WERI-Rb-1 (cell line): ENCODE data around the gene DHTKD1.

Experiments used
- DNase-seq: peaks from one replicate; pipeline ENCODE4 v3.0.0-alpha.2; 2020
- H3K27ac ChIP-seq: fragments of 250-450 bp; sonication (Bioruptor Pico); 2 replicates; pipeline ENCODE4 v1.5.1; 2020; ENCODE audit warnings: mild to moderate bottlenecking, moderate library complexity
- H3K27me3 ChIP-seq: fragments of 250-450 bp; sonication (Bioruptor Pico); 2 replicates; pipeline ENCODE4 v1.5.1; 2021; ENCODE audit warnings: mild to moderate bottlenecking, low read depth, moderate library complexity; ENCODE audit not compliant: insufficient read depth, severe bottlenecking
- H3K36me3 ChIP-seq: fragments of 250-450 bp; sonication (Bioruptor Pico); 2 replicates; pipeline ENCODE4 v1.5.1; 2020; ENCODE audit warnings: mild to moderate bottlenecking, moderate library complexity
- H3K4me3 ChIP-seq: 2 replicates; pipeline ENCODE4 v1.5.1; 2011; ENCODE audit warnings: low read depth, mild to moderate bottlenecking, control low read depth, low read length
- H3K9me3 ChIP-seq: fragments of 250-450 bp; sonication (Bioruptor Pico); 2 replicates; pipeline ENCODE4 v1.5.1; 2021; ENCODE audit warnings: mild to moderate bottlenecking, moderate library complexity; ENCODE audit not compliant: severe bottlenecking
- TF ChIP-seq, protein P1 (sequence below): IDR thresholded peaks from 2 replicates; pipeline ENCODE4 v1.5.1; 2011; ENCODE audit warnings: low read depth, mild to moderate bottlenecking, control low read depth, inconsistent platforms, low read length

DHTKD1 gene

DNA sequence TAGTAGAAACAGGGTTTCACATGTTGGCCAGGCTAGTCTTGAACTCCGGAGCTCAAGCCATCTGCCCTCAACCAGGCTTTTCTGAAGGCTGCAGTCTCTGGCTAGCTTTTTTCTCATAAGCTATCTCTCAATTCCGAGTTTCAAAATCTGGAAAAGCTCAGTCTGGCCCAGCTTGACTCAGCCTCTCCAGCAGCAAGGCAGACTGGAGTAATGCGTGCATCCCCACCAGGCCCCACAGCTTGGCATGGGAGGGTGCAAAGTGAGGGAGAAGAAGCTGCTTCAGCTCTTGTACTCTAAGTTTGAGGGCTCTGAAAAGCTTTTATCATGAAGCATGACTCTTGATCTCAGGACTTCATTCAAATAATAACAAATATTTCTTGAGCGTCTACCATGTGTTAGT, 4.8 kb downstream of the DHTKD1 start:
- TF ChIP-seq, protein P1, sequence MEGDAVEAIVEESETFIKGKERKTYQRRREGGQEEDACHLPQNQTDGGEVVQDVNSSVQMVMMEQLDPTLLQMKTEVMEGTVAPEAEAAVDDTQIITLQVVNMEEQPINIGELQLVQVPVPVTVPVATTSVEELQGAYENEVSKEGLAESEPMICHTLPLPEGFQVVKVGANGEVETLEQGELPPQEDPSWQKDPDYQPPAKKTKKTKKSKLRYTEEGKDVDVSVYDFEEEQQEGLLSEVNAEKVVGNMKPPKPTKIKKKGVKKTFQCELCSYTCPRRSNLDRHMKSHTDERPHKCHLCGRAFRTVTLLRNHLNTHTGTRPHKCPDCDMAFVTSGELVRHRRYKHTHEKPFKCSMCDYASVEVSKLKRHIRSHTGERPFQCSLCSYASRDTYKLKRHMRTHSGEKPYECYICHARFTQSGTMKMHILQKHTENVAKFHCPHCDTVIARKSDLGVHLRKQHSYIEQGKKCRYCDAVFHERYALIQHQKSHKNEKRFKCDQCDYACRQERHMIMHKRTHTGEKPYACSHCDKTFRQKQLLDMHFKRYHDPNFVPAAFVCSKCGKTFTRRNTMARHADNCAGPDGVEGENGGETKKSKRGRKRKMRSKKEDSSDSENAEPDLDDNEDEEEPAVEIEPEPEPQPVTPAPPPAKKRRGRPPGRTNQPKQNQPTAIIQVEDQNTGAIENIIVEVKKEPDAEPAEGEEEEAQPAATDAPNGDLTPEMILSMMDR = no peak
- Histone ChIP-seq H3K36me3 (no peaks in the 10 kb centered on the region; the same call in 1 of the 2 replicates), H3K4me3 (no peak overlapping the region), H3K9me3 (no peaks in the 10 kb centered on the region), H3K27me3 (no peaks in the 10 kb centered on the region), H3K27ac (no peak overlapping the region)
- no peak for DNase-seq

DNA sequence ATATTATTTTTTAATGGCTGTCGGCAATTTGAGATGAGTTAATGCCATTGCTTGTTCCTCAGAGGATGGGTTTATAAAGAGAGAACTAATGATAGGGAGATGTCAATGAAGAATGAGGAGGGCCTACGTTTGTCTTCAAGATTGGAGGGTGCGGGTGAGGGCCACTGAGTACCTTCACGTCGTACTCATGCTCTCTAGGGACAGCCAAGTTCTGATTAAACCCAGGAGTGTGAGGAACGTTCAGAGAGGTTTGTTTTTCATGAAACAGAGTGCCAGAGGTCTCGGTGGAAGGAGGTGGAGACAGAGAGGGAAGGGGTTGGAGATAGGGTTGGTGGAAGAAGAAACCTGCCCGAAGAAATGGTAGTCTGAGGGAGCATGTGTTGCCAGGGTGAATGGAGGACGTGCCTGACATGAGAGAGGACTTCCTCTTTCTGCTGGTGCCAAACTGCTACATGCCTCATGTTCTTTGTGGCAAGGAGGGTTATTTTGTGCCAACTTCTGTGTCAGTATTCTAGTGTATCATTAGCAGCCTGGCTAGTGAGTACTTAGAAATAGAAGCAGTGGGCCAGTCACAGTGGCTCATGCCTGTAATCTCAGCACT, 8.9 kb downstream of the DHTKD1 start:
- TF ChIP-seq, protein P1 = no peak
- no peak for DNase-seq
- no peak overlapping the region for H3K27ac ChIP-seq
- no peak overlapping the region for H3K4me3 ChIP-seq
- H3K36me3 ChIP-seq = no peaks in the 10 kb centered on the region
- H3K27me3 ChIP-seq = no peaks in the 10 kb centered on the region
- no peaks in the 10 kb centered on the region for H3K9me3 ChIP-seq

DNA sequence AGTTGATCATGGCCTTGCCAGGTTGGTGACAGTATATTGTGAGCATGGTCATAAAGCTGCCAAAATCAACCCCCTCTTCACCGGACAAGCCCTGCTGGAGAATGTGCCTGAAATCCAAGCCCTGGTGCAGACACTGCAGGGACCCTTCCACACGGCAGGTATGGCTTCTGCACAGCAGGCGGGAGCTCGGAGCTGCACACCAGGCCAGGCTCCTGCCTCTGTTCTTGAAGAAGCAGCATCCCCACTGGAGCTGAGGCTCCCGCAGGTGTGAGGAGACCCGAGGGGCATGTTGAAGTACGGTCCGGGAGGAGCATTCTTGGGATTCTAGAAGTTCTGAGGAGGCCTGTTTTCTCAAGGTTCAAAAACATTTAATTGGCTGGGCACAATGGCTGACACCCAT, 12.7 kb downstream of the DHTKD1 start:
- no peaks in the 10 kb centered on the region for H3K27me3 ChIP-seq
- TF ChIP-seq, protein P1 = no peak
- H3K9me3 ChIP-seq = no peaks in the 10 kb centered on the region
- no peak overlapping the region for H3K4me3 ChIP-seq
- H3K27ac ChIP-seq = no peak overlapping the region
- no peaks in the 10 kb centered on the region; the same call in 1 of the 2 replicates for H3K36me3 ChIP-seq
- no peak for DNase-seq

DNA sequence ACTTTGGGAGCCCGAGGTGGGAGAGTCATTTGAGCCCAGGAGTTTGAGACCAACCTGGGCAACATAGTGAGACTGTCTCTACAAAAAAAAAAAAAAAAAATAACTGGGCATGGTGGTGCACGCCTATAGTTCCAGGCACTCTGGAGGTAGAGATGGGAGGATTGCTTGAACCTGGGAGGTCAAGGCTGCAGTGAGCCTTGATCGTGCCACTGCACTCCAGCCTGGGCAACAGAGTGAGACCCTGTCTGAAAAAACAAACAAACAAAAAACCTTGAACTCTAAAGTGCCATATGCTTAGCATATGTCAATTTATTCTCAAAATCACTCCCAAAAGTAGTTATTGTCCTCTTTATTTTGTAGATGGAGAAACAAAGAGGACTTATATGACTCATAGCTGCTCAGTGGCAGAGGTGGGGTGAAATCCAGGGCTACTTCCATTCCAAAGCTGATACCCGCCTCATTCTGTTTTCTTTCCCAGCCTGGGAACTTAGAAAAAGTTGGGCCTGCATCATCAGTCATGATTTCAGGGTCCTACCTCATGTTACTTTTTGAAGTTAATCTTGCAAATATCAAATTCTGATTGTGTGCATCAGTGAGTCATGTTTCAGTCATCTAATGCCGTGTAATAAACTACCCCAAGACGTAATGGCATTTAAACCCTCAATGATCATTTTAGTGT, 13.3 kb downstream of the DHTKD1 start:
- Histone ChIP-seq H3K9me3 (no peaks in the 10 kb centered on the region), H3K27ac (no peak overlapping the region), H3K36me3 (no peaks in the 10 kb centered on the region; the same call in 1 of the 2 replicates), H3K4me3 (no peak overlapping the region), H3K27me3 (no peaks in the 10 kb centered on the region)
- DNase-seq = no peak
- TF ChIP-seq, protein P1 = no peak

DNA sequence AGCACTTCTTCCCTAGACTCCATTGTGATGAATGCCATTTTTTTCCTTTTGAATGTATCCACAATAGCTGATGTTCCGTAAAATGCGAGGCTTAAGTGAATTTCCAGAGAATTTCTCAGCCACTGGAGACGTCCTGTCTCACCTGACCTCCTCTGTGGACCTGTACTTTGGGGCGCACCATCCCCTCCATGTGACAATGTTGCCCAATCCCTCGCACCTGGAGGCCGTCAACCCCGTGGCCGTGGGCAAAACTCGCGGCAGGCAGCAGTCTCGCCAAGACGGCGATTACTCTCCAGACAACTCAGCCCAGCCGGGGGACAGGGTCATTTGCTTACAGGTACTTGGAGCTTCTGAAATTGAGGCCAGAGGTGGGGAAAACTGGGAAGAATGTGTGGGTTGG, 20.2 kb downstream of the DHTKD1 start:
- DNase-seq = no peak
- Histone ChIP-seq H3K27me3 (no peaks in the 10 kb centered on the region), H3K4me3 (no peak overlapping the region), H3K27ac (no peak overlapping the region), H3K9me3 (no peaks in the 10 kb centered on the region), H3K36me3 (peaks cover 2% of the 10 kb centered on the region)
- TF ChIP-seq, protein P1 = no peak
